HG03039 (cell line): ENCODE measurements around the gene CPAMD8.
"Not testable (repeated sequence)": the region's sequence is repeated elsewhere in the genome, so short reads cannot be mapped to it uniquely, and the experiment has no call there.

Source experiments
- ATAC-seq: cut with Tn5 transposase; IDR thresholded peaks from one replicate; pipeline ENCODE4 v1.9.1; 2021; ENCODE audit warnings: mild to moderate bottlenecking, moderate library complexity; ENCODE audit not compliant: unreplicated experiment

The CPAMD8 gene

GRCh38 chr19:17002455-17002854 is 24.2 kb downstream of the CPAMD8 start:
- no peak for ATAC-seq

- ATAC-seq, result no peak
These were observed 24.9 kb downstream of the CPAMD8 start for GRCh38 chr19:17001603-17002183.

GRCh38 chr19:16998635-16999194 is 27.9 kb downstream of the CPAMD8 start:
- no peak for ATAC-seq

GRCh38 chr19:16996838-16997490 is 29.6 kb downstream of the CPAMD8 start:
- not testable (repeated sequence) for ATAC-seq

- no peak for ATAC-seq
These were observed 37.9 kb downstream of the CPAMD8 start for GRCh38 chr19:16988661-16989060.

GRCh38 chr19:16985403-16985802 is 41.2 kb downstream of the CPAMD8 start:
- no peak for ATAC-seq

- ATAC-seq, result not testable (repeated sequence)
These were observed 44.0 kb downstream of the CPAMD8 start for GRCh38 chr19:16982586-16982985.

- ATAC-seq, result no peak
These were observed 47.5 kb downstream of the CPAMD8 start for GRCh38 chr19:16978839-16979802.

- ATAC-seq, result no peak
These were observed 48.5 kb downstream of the CPAMD8 start for GRCh38 chr19:16978156-16978555.

GRCh38 chr19:16977306-16977705 is 49.3 kb downstream of the CPAMD8 start:
- ATAC-seq, result no peak

GRCh38 chr19:16976446-16976845 is 50.2 kb downstream of the CPAMD8 start:
- no peak for ATAC-seq

GRCh38 chr19:16970821-16971220 is 55.8 kb downstream of the CPAMD8 start:
- ATAC-seq, result no peak

- no peak for ATAC-seq
These were observed 57.5 kb downstream of the CPAMD8 start for GRCh38 chr19:16969135-16969534.

- not testable (repeated sequence) for ATAC-seq
These were observed 65.4 kb downstream of the CPAMD8 start for GRCh38 chr19:16960996-16961822.

GRCh38 chr19:16958277-16958676 is 68.3 kb downstream of the CPAMD8 start:
- ATAC-seq, result not testable (repeated sequence)

GRCh38 chr19:16957855-16958254 is 68.8 kb downstream of the CPAMD8 start:
- no peak for ATAC-seq

GRCh38 chr19:16957151-16957701 is 69.4 kb downstream of the CPAMD8 start:
- no peak for ATAC-seq

- no peak for ATAC-seq
These were observed 71.4 kb downstream of the CPAMD8 start for GRCh38 chr19:16955161-16955560.

GRCh38 chr19:16952046-16952445 is 74.6 kb downstream of the CPAMD8 start:
- ATAC-seq, result no peak

- ATAC-seq, result no peak
These were observed 75.1 kb downstream of the CPAMD8 start for GRCh38 chr19:16951529-16951928.
